NCI-H1436 treated with DMSO at 0.1 percent for 48 hours (cell line): ENCODE data around the gene IGSF22.
"Not testable (repeated sequence)": the region's sequence is repeated elsewhere in the genome, so short reads cannot be mapped to it uniquely, and the experiment has no call there.

Experiments used
- DNase-seq: peaks from one replicate; lab custom pipeline; 2025; lab: John Stamatoyannopoulos, UW

The IGSF22 gene

DNA sequence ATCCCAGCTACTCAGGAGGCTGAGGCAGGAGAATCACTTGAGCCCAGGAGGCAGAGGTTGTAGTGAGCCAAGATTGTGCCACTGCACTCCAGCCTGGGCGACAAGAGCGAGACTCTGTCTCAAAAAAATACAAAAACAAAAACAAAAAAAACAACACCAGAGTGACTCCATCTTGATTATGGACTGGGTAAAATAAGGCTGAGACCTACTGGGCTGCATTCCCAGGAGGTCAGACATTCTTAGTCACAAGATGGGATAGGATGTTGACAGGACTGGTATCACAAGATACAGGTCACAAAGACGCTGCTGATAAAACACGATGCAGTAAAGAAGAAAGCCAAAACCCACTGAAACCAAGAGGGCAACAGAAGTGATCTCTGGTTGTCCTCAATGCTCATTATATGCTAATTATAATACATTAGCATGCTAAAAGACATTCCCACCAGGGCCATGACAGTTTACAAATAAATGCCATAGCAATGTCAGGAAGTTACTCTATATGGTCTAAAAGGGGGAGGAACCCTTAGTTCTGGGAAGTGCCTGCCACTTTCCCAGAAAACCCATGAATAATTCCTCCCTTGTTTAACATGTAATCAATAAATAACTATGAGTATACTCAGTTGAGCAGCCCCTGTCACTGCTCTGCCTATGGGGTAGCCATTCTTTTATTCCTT, 34.4 kb downstream of the IGSF22 start:
- not testable (repeated sequence) for DNase-seq

DNA sequence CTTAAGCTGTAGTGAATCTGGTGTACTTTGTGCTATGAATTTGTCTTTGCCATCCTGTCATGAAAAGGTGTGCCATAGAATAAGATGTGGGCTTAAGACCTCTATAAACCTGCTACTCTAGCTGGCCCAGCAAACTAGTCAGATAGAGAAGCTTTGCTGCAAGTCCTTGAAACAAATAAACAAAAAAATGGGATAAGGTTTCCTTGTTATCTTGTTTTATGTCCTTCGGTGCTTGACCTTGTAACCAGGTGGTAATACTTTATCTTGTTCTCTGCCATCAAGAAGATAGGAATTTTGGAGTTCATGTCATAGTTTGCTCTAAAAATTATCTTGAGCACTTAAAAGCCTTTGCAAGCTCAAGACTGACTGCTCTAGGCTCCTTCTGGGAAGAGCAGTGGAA, 41.7 kb downstream of the IGSF22 start:
- DNase-seq, result no peak

DNA sequence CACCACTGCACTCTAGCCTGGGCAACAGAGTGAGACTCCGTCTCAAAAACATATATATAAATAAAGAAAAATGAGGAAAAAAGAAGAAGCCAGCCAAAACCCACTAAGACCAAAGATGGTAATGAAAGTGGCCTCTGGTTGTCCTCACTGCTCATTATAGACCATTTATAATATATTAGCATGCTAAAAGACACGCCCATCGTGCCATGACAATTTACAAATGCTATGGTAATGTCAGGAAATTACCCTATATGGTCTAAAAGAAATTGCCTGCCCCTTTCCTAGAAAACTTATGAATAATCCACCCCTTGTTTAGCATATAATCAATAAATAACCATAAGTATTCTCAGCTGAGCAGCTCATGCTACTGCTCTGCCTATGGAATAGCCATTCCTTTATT, 43.5 kb downstream of the IGSF22 start:
- DNase-seq, result no peak

DNA sequence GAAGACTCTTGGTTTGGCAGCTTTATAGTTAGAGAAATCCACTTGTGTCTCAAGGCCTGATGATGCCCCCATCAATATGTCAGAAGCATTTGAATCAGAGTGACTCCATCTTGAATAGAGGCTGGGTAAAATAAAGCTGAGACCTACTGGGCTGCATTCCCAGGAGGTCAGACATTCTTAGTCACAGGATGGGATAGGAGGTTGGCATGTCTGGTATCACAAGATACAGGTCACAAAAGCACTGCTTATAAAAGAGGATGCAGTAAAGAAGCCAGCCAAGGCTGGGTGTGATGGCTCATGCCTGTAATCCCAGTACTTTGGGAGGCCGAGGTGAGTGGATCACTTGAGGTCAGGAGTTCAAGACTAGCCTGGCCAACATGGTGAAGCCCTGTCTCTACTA, 44.0 kb downstream of the IGSF22 start:
- DNase-seq, result not testable (repeated sequence)

DNA sequence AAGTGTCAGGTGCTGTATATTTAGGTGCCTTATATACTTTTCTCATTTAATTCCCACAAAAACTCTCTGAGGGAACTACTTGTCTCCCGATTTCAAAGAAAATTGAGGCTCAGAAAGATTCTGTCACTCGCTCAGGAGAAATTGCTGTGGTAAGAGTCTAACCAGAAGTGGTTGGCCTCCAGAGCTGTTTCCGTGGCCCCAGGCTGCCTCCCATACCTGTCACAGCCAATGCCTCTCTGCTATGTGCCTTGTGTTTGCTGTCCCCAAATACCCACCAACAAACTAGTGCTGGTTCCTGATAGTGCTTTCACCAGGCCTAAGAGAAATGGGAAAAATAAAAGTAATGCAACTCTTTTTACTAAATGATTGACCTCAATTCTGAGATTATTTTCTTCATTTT, 48.4 kb downstream of the IGSF22 start:
- DNase-seq, result no peak

DNA sequence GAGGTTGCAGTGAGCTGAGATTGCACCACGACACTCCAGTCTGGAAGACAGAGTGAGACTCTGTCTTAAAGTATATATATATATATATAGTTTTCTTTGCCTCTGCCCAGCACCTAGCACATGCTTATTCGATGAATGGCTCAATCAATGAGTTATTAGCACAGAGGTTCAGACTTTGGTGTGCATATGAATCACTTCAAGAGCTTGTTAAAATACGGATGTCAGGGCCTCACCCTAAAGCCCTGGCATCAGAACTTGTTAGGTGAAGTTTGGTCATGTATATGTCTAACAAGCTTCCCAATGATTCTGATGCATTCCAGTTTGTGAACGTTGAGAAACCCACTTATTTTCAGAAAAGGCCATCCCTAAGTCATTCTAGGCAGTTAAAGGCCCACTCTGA, 49.2 kb downstream of the IGSF22 start:
- no peak for DNase-seq

DNA sequence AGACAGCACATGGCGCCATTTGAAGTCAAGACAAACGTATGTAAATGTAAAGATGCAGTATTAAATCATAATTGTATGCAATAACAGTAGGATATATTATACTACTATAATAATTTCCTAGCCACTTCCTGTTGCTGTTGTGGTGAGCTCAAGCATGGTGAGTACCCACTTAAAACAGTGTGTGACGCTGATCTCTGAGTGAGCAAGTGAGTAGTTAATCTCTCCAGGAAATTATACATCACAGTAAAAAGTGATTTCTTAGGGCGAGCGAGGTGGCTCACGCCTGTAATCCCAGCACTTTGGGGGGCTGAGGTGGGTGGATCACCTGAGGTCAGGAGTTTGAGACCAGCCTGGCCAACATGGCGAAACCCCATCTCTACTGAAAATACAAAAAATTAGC, 53.8 kb downstream of the IGSF22 start:
- DNase-seq, result not testable (repeated sequence)

DNA sequence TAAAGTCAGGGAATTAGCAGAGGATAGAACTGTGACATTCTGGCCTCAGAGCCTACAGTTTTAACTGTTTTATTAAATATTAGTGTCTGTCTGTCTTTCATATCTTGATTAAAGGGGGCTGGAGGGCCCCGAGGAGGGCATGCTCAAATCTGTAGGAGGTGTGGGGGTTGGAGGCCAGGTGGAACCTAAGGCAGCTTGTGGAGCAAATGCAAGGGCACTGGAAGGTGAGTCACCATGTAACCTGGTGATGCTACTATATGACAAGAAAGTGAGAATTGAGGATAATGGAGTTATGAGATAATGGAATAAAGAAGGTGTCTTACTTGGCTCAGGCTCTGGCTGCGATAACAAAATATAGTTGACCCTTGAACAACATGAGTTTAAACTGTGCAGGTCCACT, 54.7 kb downstream of the IGSF22 start:
- no peak for DNase-seq

DNA sequence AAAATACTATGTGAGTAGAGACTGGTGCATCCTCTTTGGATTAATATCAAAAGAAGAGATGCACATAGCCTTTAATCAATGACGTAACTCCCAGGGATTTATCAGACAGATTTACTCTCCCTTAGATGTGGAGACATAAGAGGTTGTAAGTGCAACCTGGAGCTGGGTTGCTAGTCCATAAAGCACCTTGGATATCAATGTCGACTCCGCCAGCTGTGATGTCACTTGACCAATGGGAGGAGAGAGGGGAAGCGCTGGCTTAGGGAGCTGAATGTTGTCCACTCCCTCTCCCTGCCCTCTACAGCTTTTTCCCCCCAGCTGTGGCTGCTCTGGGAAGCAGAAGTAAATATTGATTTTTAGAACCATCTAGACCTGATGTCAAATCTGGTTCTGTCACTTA, 56.3 kb downstream of the IGSF22 start:
- DNase-seq, result no peak

DNA sequence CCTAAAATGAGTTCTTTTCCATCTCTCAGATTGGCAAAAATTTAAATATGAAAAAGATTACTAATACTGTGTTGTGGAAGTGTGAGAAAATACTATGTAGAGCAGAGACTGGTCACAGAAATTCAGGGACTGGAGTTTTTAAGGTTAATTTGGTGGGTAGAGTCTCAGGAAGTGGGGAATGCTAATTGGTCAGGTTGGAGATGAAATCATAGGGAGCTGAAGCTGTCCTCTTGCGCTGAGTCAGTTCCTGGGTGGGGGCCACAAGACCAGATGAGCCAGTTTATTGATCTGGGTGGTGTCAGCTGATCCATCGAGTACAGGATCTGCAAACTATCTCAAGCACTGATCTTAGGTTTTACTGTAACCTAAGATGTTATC, 56.8 kb downstream of the IGSF22 start:
- DNase-seq, result no peak

DNA sequence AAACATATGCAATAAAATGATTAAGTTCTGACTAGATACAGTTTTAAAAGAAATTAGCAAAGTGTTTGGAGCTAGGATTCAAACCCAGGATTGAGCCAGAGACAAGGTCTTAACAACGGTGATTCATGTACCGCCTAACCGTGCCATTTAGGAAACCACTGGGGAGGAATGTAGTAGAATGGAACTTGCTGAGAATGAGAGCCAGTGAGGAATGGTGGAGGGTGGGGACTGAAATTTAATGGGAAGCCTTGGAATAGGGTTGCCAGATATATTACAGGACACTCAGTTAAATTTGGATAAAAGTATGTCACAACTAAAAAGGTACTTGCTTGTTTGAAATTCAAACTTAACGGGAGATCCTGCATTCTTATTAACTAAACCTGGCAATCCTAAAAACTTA, 57.9 kb downstream of the IGSF22 start:
- DNase-seq, result no peak

DNA sequence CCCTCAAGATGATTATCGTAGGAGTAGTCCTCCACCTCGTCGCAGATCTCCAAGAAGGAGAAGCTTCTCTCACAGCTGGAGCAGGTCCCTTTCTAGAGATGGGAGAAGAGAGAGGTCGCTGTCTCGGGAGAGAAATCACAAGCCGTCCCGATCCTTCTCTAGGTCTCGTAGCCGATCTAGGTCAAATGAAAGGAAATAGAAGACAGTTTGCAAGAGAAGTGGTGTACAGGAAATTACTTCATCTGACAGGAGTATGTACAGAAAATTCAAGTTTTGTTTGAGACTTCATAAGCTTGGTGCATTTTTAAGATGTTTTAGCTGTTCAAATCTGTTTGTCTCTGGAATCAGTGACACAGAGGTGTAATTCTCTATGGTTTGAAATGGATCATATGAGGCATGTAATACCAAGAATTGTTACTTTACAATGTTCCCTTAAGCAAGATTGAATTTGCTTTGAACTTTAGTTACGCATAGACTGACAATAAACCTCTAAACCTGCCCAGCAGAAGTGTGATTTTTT, 60.6 kb downstream of the IGSF22 start:
- DNase-seq, result not testable (repeated sequence)

DNA sequence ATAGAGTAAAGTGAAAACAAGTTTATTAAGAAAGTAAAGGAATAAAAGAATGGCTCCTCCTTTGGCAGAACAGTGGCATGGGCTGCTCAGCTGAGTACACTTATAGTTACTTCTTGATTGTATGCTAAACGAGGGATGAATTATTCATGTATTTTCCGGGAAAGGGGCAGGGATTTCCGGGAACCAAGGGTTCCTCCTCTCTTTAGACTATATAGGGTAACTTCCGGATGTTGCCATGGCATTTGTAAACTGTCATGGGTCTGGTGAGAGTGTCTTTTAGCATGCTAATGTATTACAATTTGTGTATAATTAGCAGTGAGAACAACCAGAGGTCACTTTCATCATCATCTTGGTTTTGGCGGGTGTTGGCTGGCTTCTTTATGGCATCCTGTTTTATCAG, 68.3 kb downstream of the IGSF22 start:
- no peak for DNase-seq
